GM23248 (cell line): ENCODE measurements around the gene FNDC1.

Source experiments
- EZH2 ChIP-seq: fragments of 200-600 bp; sonication (generic); IDR thresholded peaks from 2 replicates; pipeline ENCODE4 v1.6.1; 2018; ENCODE audit warnings: antibody characterized with exemption, mild to moderate bottlenecking; ENCODE audit not compliant: insufficient read depth, poor library complexity, severe bottlenecking
- EZH2phosphoT487 ChIP-seq: fragments of 200-600 bp; sonication (generic); IDR thresholded peaks from 2 replicates; pipeline ENCODE4 v1.6.1; 2018; ENCODE audit warnings: antibody characterized with exemption, moderate library complexity, mild to moderate bottlenecking, low read depth; ENCODE audit not compliant: insufficient read depth

DNA sequence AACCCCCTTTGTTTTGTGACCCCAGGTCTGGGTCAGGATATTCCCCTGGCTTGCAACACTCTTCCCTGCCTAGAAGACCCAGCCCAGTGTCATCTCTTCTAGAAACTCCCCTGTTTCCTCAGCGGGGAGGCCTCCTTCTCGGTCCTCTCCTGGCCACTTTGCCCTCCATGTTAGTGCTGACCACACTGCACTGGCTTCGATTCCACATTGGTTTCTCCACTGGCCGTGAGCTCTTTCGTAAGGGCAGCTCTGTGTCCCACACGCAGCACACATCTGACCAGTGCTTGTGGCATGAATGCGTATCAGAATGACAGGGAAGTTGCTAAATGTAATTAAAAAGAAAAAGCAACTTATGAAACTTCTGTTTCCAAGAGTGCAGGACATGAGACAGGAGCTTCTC lies 49.4 kb upstream of the FNDC1 start:
- TF ChIP-seq EZH2: no peak
- TF ChIP-seq EZH2phosphoT487: no peak
